GM19455 (cell line): ENCODE results near the gene CFAP46.
"Not testable (repeated sequence)": the region's sequence is repeated elsewhere in the genome, so short reads cannot be mapped to it uniquely, and the experiment has no call there.

ENCODE experiments used
- ATAC-seq: cut with Tn5 transposase; IDR thresholded peaks from one replicate; pipeline ENCODE4 v1.9.1; 2021; ENCODE audit not compliant: unreplicated experiment

Gene CFAP46

GRCh38 chr10:132793213-132793612, 149.2 kb downstream of the CFAP46 start:
- no peak for ATAC-seq

- ATAC-seq, result no peak
Observed at GRCh38 chr10:132792796-132793195, 149.6 kb downstream of the CFAP46 start.

GRCh38 chr10:132792099-132792498, 150.3 kb downstream of the CFAP46 start:
- not testable (repeated sequence) for ATAC-seq

- no peak for ATAC-seq
Observed at GRCh38 chr10:132790934-132791829, 151.2 kb downstream of the CFAP46 start.

- ATAC-seq, result no peak
Observed at GRCh38 chr10:132790470-132790869, 151.9 kb downstream of the CFAP46 start.

GRCh38 chr10:132789659-132790148, 152.7 kb downstream of the CFAP46 start:
- ATAC-seq, result no peak

- no peak for ATAC-seq
Observed at GRCh38 chr10:132788831-132789219, 153.5 kb downstream of the CFAP46 start.

GRCh38 chr10:132788180-132788830, 154.1 kb downstream of the CFAP46 start:
- ATAC-seq, result no peak

GRCh38 chr10:132787495-132788179, 154.7 kb downstream of the CFAP46 start:
- no peak for ATAC-seq

- ATAC-seq, result no peak
Observed at GRCh38 chr10:132786884-132787494, 155.4 kb downstream of the CFAP46 start.

- ATAC-seq, result no peak
Observed at GRCh38 chr10:132786476-132786883, 155.9 kb downstream of the CFAP46 start.

GRCh38 chr10:132785723-132786475, 156.5 kb downstream of the CFAP46 start, which contains the start of gene NKX6-2:
TSS of gene NKX6-2 (minus strand) at chr10:132786147. CDS start at chr10:132785948, 199 bp downstream.
- no peak for ATAC-seq

GRCh38 chr10:132784866-132785722, 157.3 kb downstream of the CFAP46 start:
- ATAC-seq, result no peak

GRCh38 chr10:132783940-132784865, 158.2 kb downstream of the CFAP46 start:
- no peak for ATAC-seq

- no peak for ATAC-seq
Observed at GRCh38 chr10:132783165-132783939, 159.0 kb downstream of the CFAP46 start.

GRCh38 chr10:132781556-132781955, 160.8 kb downstream of the CFAP46 start:
- ATAC-seq, result no peak

GRCh38 chr10:132780356-132780755, 162.0 kb downstream of the CFAP46 start:
- ATAC-seq, result no peak
